HG03558 (cell line): Measurements from ENCODE around the gene VPS9D1.
A peak's percentile ranks its signal among the peaks of the same experiment; 100 is the strongest.
"Not testable (repeated sequence)": the region's sequence is repeated elsewhere in the genome, so short reads cannot be mapped to it uniquely, and the experiment has no call there.

ENCODE experiments used
- ATAC-seq: cut with Tn5 transposase; IDR thresholded peaks from one replicate; pipeline ENCODE4 v1.9.1; 2021; ENCODE audit warnings: moderate number of reproducible peaks; ENCODE audit not compliant: unreplicated experiment; ENCODE audit errors: extremely low read depth

VPS9D1 gene

GRCh38 chr16:89711601-89712273, 9.0 kb downstream of the VPS9D1 start:
- no peak for ATAC-seq

GRCh38 chr16:89710709-89711564, 9.8 kb downstream of the VPS9D1 start:
- no peak for ATAC-seq

- ATAC-seq = no peak
Observed at GRCh38 chr16:89709716-89710432, 10.8 kb downstream of the VPS9D1 start.

- ATAC-seq = no peak
Observed at GRCh38 chr16:89709166-89709565, 11.5 kb downstream of the VPS9D1 start.

GRCh38 chr16:89708481-89708931, 12.2 kb downstream of the VPS9D1 start:
- no peak for ATAC-seq

- no peak for ATAC-seq
Observed at GRCh38 chr16:89707695-89708094, 13.0 kb downstream of the VPS9D1 start.

- ATAC-seq = no peak
Observed at GRCh38 chr16:89706518-89707260, 14.0 kb downstream of the VPS9D1 start.

- ATAC-seq = no peak
Observed at GRCh38 chr16:89705006-89705405, 15.7 kb downstream of the VPS9D1 start.

GRCh38 chr16:89704281-89704680, 16.4 kb downstream of the VPS9D1 start:
- no peak for ATAC-seq

GRCh38 chr16:89701425-89702406, 19.0 kb downstream of the VPS9D1 start, which contains the start of gene SPATA2L:
Gene SPATA2L (minus strand): TSS chr16:89701705. CDS start chr16:89701232, 473 bp downstream.
- peak; percentile 29 for ATAC-seq

GRCh38 chr16:89700649-89701424, 19.9 kb downstream of the VPS9D1 start:
- no peak for ATAC-seq

GRCh38 chr16:89700100-89700648, 20.5 kb downstream of the VPS9D1 start:
- ATAC-seq = peak; percentile 30

GRCh38 chr16:89699629-89700099, 21.0 kb downstream of the VPS9D1 start:
- ATAC-seq = not testable (repeated sequence)

GRCh38 chr16:89698717-89699116, 22.0 kb downstream of the VPS9D1 start:
- not testable (repeated sequence) for ATAC-seq

GRCh38 chr16:89697616-89698331, 22.9 kb downstream of the VPS9D1 start:
- no peak for ATAC-seq

GRCh38 chr16:89697161-89697615, 23.5 kb downstream of the VPS9D1 start:
- ATAC-seq = no peak

GRCh38 chr16:89696670-89697128, 24.0 kb downstream of the VPS9D1 start:
- no peak for ATAC-seq
